NT2/D1 (cell line): ENCODE data around the gene SLC44A5.
"Not testable (repeated sequence)": the region's sequence is repeated elsewhere in the genome, so short reads cannot be mapped to it uniquely, and the experiment has no call there.

Experiments
- YY1 ChIP-seq: IDR thresholded peaks from 2 replicates; pipeline ENCODE4 v1.6.1; 2011; ENCODE audit not compliant: insufficient read length, insufficient read depth
- ZNF274 ChIP-seq: IDR thresholded peaks from 2 replicates; pipeline ENCODE4 v1.6.1; 2011; ENCODE audit warnings: mild to moderate bottlenecking, low read depth, low read length

- TF ChIP-seq ZNF274, YY1: not testable (repeated sequence)
These were observed 34.2 kb upstream of the SLC44A5 start for GRCh38 chr1:75645153-75645552.
